ENCODE measurements around the gene ATP6V1C2.

The ATP6V1C2 gene

DNA sequence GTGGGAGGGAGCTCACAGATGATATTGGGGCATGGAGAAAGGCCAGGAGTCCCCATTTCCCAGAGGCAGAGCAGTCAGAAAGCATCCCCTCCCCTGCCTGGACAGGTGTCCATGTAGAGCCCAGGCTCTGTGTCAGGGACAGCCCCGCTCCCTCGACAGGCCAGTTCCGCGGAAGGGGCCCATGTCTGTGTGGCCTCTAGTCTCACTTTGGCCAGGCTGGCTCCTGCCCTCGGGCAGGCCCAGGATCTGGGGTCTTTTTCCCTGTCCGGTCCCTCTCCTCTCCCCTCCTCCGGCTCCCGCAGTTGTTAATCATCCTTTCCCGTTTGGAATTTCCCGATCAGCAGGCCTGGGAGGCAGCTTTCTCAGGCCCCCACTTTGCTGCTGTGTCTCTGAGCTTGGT, 111.6 kb downstream of the ATP6V1C2 start:
- Histone ChIP-seq H3K27me3 (replicated peaks in 2 of 5; ENCODE audit: control insufficient read depth in 4 of 5, insufficient read depth in 5 of 5, low read length in 4 of 5) (peaks cover 0 to 42% (median 9%) of the 10 kb centered on the region in 5 experiments), H3K27ac (ENCODE audit: insufficient read depth in 1 of 2, low read depth in 1 of 2, low read length in 2 of 2, poor library complexity in 1 of 2, severe bottlenecking in 2 of 2) (no peak overlapping the region), H3K4me1 (ENCODE audit: control extremely low read depth in 1 of 4, control insufficient read depth in 4 of 4, insufficient read depth in 4 of 4, low read length in 3 of 4) (peaks cover 0 to 10% (median 5%) of the 10 kb centered on the region in 4 experiments), H3K9me3 (ENCODE audit: control extremely low read depth in 1 of 5, control insufficient read depth in 4 of 5, insufficient read depth in 2 of 5, low read depth in 1 of 5, low read length in 4 of 5) (no peaks in the 10 kb centered on the region), H3K4me3 (ENCODE audit: control insufficient read depth in 1 of 7, extremely low read depth in 1 of 7, insufficient read depth in 4 of 7, low read depth in 2 of 7, low read length in 6 of 7) (no peak overlapping the region), H3K36me3 (ENCODE audit: control insufficient read depth in 4 of 4, insufficient read depth in 4 of 4, low read length in 3 of 4) (no peaks in the 10 kb centered on the region)
- WGBS (ENCODE audit: insufficient coverage): 88% methylated on average over 10 of the region's 10 CpGs
- POLR2A ChIA-PET: interaction anchor here (0.9 kb wide), 1 partner anchor 74 kb away, joined by 3 read pairs; no protein-coding TSS in a partner anchor
- CTCF ChIA-PET: interaction anchor here (0.6 to 5.5 kb wide), 28 partner anchors 9 to 749 kb away, joined by 3 to 31 read pairs (median 4); partner anchors contain the start of genes KCNF1 and PDIA6
- DNase-seq: no peak

DNA sequence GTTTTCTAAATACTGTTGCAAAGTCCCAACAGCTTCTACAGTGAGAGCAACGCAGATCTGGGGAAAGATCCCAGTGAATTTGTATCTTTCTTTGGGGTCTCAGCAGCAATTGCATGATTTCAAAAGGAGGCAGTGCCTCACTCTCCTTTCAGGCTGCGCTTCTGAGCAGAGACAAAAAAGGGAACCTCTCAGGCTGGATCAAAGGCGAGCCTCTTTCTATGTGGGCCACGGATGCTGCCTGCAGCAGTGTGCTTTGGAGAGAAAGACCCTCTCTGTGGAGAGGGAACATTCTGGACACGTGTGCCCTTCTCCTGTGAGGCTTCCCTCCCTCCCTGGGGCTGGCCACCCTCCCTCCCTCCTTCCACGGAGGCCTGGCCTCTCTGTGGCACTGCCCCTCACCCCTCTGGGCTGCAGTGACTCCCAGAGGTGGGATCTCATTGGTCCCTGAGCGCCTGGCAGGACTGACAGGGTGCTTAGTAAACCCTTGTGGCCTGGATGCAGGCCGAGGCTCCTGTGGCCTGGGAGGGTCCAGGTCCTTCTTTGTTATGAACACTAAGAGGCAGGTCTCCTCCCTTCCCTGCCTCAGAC, 112.7 kb downstream of the ATP6V1C2 start:
- Histone ChIP-seq H3K36me3 (ENCODE audit: control insufficient read depth in 4 of 4, insufficient read depth in 4 of 4, low read length in 3 of 4) (no peaks in the 10 kb centered on the region), H3K27ac (ENCODE audit: insufficient read depth in 1 of 2, low read depth in 1 of 2, low read length in 2 of 2, poor library complexity in 1 of 2, severe bottlenecking in 2 of 2) (no peak overlapping the region), H3K4me3 (ENCODE audit: control insufficient read depth in 1 of 7, extremely low read depth in 1 of 7, insufficient read depth in 4 of 7, low read depth in 2 of 7, low read length in 6 of 7) (no peak overlapping the region), H3K9me3 (ENCODE audit: control extremely low read depth in 1 of 5, control insufficient read depth in 4 of 5, insufficient read depth in 2 of 5, low read depth in 1 of 5, low read length in 4 of 5) (no peaks in the 10 kb centered on the region), H3K27me3 (replicated peaks in 2 of 5; ENCODE audit: control insufficient read depth in 4 of 5, insufficient read depth in 5 of 5, low read length in 4 of 5) (peaks cover 0 to 50% (median 9%) of the 10 kb centered on the region in 5 experiments), H3K4me1 (ENCODE audit: control extremely low read depth in 1 of 4, control insufficient read depth in 4 of 4, insufficient read depth in 4 of 4, low read length in 3 of 4) (peaks cover 0 to 10% (median 5%) of the 10 kb centered on the region in 4 experiments)
- WGBS (ENCODE audit: insufficient coverage): 81% methylated on average over 4 of the region's 8 CpGs
- POLR2A ChIA-PET: no interaction called here
- peak in 2 of 3 donors; percentile 40 to 44 for DNase-seq
- CTCF ChIA-PET: interaction anchor here (0.7 to 4.6 kb wide), 10 partner anchors 12 to 290 kb away, joined by 3 to 20 read pairs (median 4); no protein-coding TSS in a partner anchor

Measured in common myeloid progenitor, CD34-positive (primary cell).